GM23248 (cell line): ENCODE measurements around the gene MYOD1.

Experiments used
- EZH2 ChIP-seq: fragments of 200-600 bp; sonication (generic); IDR thresholded peaks from 2 replicates; pipeline ENCODE4 v1.6.1; 2018; ENCODE audit warnings: antibody characterized with exemption, mild to moderate bottlenecking; ENCODE audit not compliant: insufficient read depth, poor library complexity, severe bottlenecking
- EZH2phosphoT487 ChIP-seq: fragments of 200-600 bp; sonication (generic); IDR thresholded peaks from 2 replicates; pipeline ENCODE4 v1.6.1; 2018; ENCODE audit warnings: antibody characterized with exemption, moderate library complexity, mild to moderate bottlenecking, low read depth; ENCODE audit not compliant: insufficient read depth

DNA sequence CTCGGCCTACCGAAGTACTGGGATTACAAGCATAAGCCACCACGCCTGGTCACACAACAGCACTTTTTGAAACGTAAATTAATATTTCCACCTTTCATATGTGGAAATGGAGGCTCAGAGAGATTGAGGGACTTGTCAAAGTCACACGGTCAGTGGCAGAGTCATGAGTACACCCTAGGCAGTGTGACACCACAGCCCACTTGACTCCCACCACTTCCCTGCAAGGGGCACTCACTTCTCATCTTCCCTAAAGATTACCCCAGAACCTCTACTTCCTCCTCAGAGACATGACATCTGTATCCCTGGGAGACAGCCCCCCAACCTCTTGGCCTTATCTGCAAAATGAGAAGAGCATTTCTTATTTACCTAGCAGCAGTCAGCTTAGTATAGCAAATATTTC, 16.5 kb upstream of the MYOD1 start:
- TF ChIP-seq EZH2, result no peak
- no peak for TF ChIP-seq EZH2phosphoT487
